ENCODE results near the gene ACTA1. TPM values are rescaled to one million over a fixed set of nuclear protein-coding genes. Genes with fewer than 3 reads are reported as not detected.
A peak's percentile ranks its signal among the peaks of the same experiment; 100 is the strongest.

ACTA1 gene
- total and polyA plus RNA-seq, 2 donors (not counting 3 experiments of a cell fraction or from before 2014, with no cell fraction given) = 0.22 to 0.33 TPM

GRCh38 chr1:229430761-229431283, 3.1 kb downstream of the ACTA1 start:
- no peaks in the 10 kb centered on the region for H3K4me1 ChIP-seq (ENCODE audit: control insufficient read depth, extremely low read depth, insufficient read depth, low read length)
- POLR2A ChIA-PET = interaction anchor here (0.9 kb wide), 1 partner anchor 23 kb away, joined by 3 read pairs; no protein-coding TSS in a partner anchor
- H3K4me2 ChIP-seq (ENCODE audit: insufficient read depth, low read length) = no peak overlapping the region
- TF ChIP-seq POLR2AphosphoS5 (IDR thresholded peaks at IDR 0.05; ENCODE audit: insufficient read depth, low read depth, low read length) (no peak), MAX (IDR thresholded peaks at IDR 0.05; ENCODE audit: insufficient read depth, insufficient read length) (no peak), EZH2 (IDR thresholded peaks at IDR 0.05; ENCODE audit: borderline replicate concordance, low read depth, low read length, severe bottlenecking) (peak; percentile 34), JUN (IDR thresholded peaks at IDR 0.05; ENCODE audit: borderline replicate concordance, insufficient read depth, insufficient read length, low read depth) (no peak), GATA2 (IDR thresholded peaks at IDR 0.05; ENCODE audit: insufficient read depth, insufficient read length, low read depth, low read length) (no peak)
- H3K27me3 ChIP-seq (ENCODE audit: control insufficient read depth in 2 of 2, insufficient read depth in 2 of 2, low read length in 2 of 2) = peaks cover 43 to 58% of the 10 kb centered on the region in 2 experiments
- H3K9ac ChIP-seq (replicated peaks; ENCODE audit: extremely low read depth, insufficient read depth, low read length) = no peak overlapping the region
- H3K4me3 ChIP-seq (replicated peaks in 1 of 3; ENCODE audit: insufficient read depth in 1 of 3, low read depth in 1 of 3, low read length in 3 of 3) = no peak overlapping the region
- DNase-seq (ENCODE audit: low read depth, low spot score) (peak; percentile 33), FAIRE-seq (no peak)
- no peaks in the 10 kb centered on the region for H3K79me2 ChIP-seq (ENCODE audit: control insufficient read depth, insufficient read depth, low read length)
- intact Hi-C loops (cut with micrococcal nuclease) (loop anchor here (5.0 kb wide), 2 partner anchors 89 to 174 kb away; partner anchors contain the start of gene CCSAP), dilution Hi-C loops (cut with MboI; ENCODE audit: extremely low pct_ligation_motif_present, low sequenced_read_pairs) (no loop called here)
- no peaks in the 10 kb centered on the region for H3K9me1 ChIP-seq (replicated peaks; ENCODE audit: control insufficient read depth, extremely low read depth, insufficient read depth, low read length)
- no peak overlapping the region for H3K27ac ChIP-seq (ENCODE audit: insufficient read depth, low read depth, low read length)
- BruUV-seq (replicated peaks) = no TSS peak
- CTCF ChIA-PET = interaction anchor here (0.6 to 1.0 kb wide), 2 partner anchors 11 to 157 kb away, joined by 3 to 5 read pairs; no protein-coding TSS in a partner anchor
- no peak overlapping the region for H2AFZ ChIP-seq (ENCODE audit: low read depth, low read length)
- no peaks in the 10 kb centered on the region for H3K36me3 ChIP-seq (ENCODE audit: control insufficient read depth in 2 of 2, extremely low read depth in 1 of 2, insufficient read depth in 2 of 2, low read length in 2 of 2)
- no peaks in the 10 kb centered on the region for H4K20me1 ChIP-seq (replicated peaks; ENCODE audit: control insufficient read depth, extremely low read depth, insufficient read depth, low read length)
- H3K9me3 ChIP-seq (replicated peaks; ENCODE audit: control insufficient read depth, insufficient read depth, low read length) = no peaks in the 10 kb centered on the region

- Histone ChIP-seq H3K36me3 (ENCODE audit: control insufficient read depth in 2 of 2, extremely low read depth in 1 of 2, insufficient read depth in 2 of 2, low read length in 2 of 2) (no peaks in the 10 kb centered on the region), H3K4me2 (ENCODE audit: insufficient read depth, low read length) (no peak overlapping the region), H3K4me3 (replicated peaks in 1 of 3; ENCODE audit: insufficient read depth in 1 of 3, low read depth in 1 of 3, low read length in 3 of 3) (no peak overlapping the region), H3K79me2 (ENCODE audit: control insufficient read depth, insufficient read depth, low read length) (no peaks in the 10 kb centered on the region), H2AFZ (ENCODE audit: low read depth, low read length) (no peak overlapping the region), H3K9ac (replicated peaks; ENCODE audit: extremely low read depth, insufficient read depth, low read length) (no peak overlapping the region), H4K20me1 (replicated peaks; ENCODE audit: control insufficient read depth, extremely low read depth, insufficient read depth, low read length) (no peaks in the 10 kb centered on the region), H3K9me3 (replicated peaks; ENCODE audit: control insufficient read depth, insufficient read depth, low read length) (no peaks in the 10 kb centered on the region), H3K4me1 (ENCODE audit: control insufficient read depth, extremely low read depth, insufficient read depth, low read length) (no peaks in the 10 kb centered on the region), H3K27me3 (ENCODE audit: control insufficient read depth in 2 of 2, insufficient read depth in 2 of 2, low read length in 2 of 2) (peaks cover 22 to 37% of the 10 kb centered on the region in 2 experiments), H3K27ac (ENCODE audit: insufficient read depth, low read depth, low read length) (no peak overlapping the region), H3K9me1 (replicated peaks; ENCODE audit: control insufficient read depth, extremely low read depth, insufficient read depth, low read length) (no peaks in the 10 kb centered on the region)
- POLR2A ChIA-PET = no interaction called here
- BruUV-seq (replicated peaks) = no TSS peak
- DNase-seq (ENCODE audit: low read depth, low spot score) (no peak), FAIRE-seq (no peak)
- intact Hi-C loops (cut with micrococcal nuclease) (no loop called here), dilution Hi-C loops (cut with MboI; ENCODE audit: extremely low pct_ligation_motif_present, low sequenced_read_pairs) (no loop called here)
- TF ChIP-seq MAX (IDR thresholded peaks at IDR 0.05; ENCODE audit: insufficient read depth, insufficient read length) (no peak), CTCF (IDR thresholded peaks at IDR 0.05; ENCODE audit: extremely low read depth in 1 of 2, insufficient read depth in 1 of 2, low read depth in 1 of 2, low read length in 2 of 2) (no peak), POLR2AphosphoS5 (IDR thresholded peaks at IDR 0.05; ENCODE audit: insufficient read depth, low read depth, low read length) (no peak), FOS (IDR thresholded peaks at IDR 0.05; ENCODE audit: borderline replicate concordance, insufficient read depth, low read length) (no peak), EZH2 (IDR thresholded peaks at IDR 0.05; ENCODE audit: borderline replicate concordance, low read depth, low read length, severe bottlenecking) (no peak), MYC (IDR thresholded peaks at IDR 0.05; ENCODE audit: low read depth, low read length) (no peak), GATA2 (IDR thresholded peaks at IDR 0.05; ENCODE audit: insufficient read depth, insufficient read length, low read depth, low read length) (no peak), POLR2A (IDR thresholded peaks at IDR 0.05; ENCODE audit: low read depth, low read length) (no peak), JUN (IDR thresholded peaks at IDR 0.05; ENCODE audit: borderline replicate concordance, insufficient read depth, insufficient read length, low read depth) (no peak)
- CTCF ChIA-PET = no interaction called here
Observed at GRCh38 chr1:229428256-229428655, 5.6 kb downstream of the ACTA1 start.
